SK-N-SH (cell line): ENCODE measurements around the gene AVP. TPM values are rescaled to one million over a fixed set of nuclear protein-coding genes. Genes with fewer than 3 reads are reported as not detected.

Experiments
- CTCF ChIA-PET: fragments of 300-600, 350-600 bp; formaldehyde crosslinking; extraction: SDS; loops from one replicate; lab custom pipeline; 2021; lab: Yijun Ruan, JAX
- POLR2A ChIA-PET: fragments of 350-600 bp; sonication (Branson Sonifier 250); formaldehyde crosslinking; extraction: SDS; loops from one replicate; lab custom pipeline; 2020; ENCODE audit warnings: antibody characterized with exemption, inconsistent platforms; lab: Yijun Ruan, JAX
- DNase-seq: peaks from one replicate; pipeline ENCODE4 v3.0.0; 2012
- H2AFZ ChIP-seq: fragments of 200-600 bp; sonication (generic); 2 replicates; pipeline ENCODE4 v1.8.1; 2016; ENCODE audit warnings: antibody characterized with exemption, mild to moderate bottlenecking, low read depth
- H3F3A ChIP-seq: fragments of 200-600 bp; sonication (generic); replicated peaks from 2 replicates; pipeline ENCODE3; 2016; ENCODE audit warnings: antibody characterized with exemption, mild to moderate bottlenecking; ENCODE audit not compliant: insufficient read depth
- H3K27ac ChIP-seq, 2 experiments: fragments of 200-500 bp in 1 of 2; fragments of 200-600 bp in 1 of 2; sonication (Bioruptor generic) in 1 of 2; sonication (generic), shearing (Covaris generic) in 1 of 2; 2 replicates each; pipeline versions ENCODE4 v1.5.1 to v1.6.1; 2014 to 2016; ENCODE audit warnings: low read depth in 2 of 2, inconsistent platforms in 1 of 2, low read length in 1 of 2, mild to moderate bottlenecking in 1 of 2, mixed read lengths in 1 of 2
- H3K27me3 ChIP-seq: fragments of 200-600 bp; sonication (generic), shearing (Covaris generic); 2 replicates; pipeline ENCODE4 v1.6.1; 2016; ENCODE audit warnings: mixed run types; ENCODE audit not compliant: insufficient read depth
- H3K36me3 ChIP-seq, 2 experiments: fragments of 200-500 bp in 1 of 2; fragments of 200-600 bp in 1 of 2; sonication (Bioruptor generic) in 1 of 2; sonication (generic) in 1 of 2; replicated peaks in 1 of 2; 2 replicates each; pipeline versions ENCODE3 to v1.5.1; 2014 to 2016; ENCODE audit warnings: low read length in 1 of 2, mild to moderate bottlenecking in 1 of 2; ENCODE audit not compliant: insufficient read depth in 2 of 2, control insufficient read depth in 1 of 2
- H3K4me1 ChIP-seq, 2 experiments: fragments of 200-500 bp in 1 of 2; fragments of 200-600 bp in 1 of 2; sonication (Bioruptor generic) in 1 of 2; sonication (generic), shearing (Covaris generic) in 1 of 2; 2 replicates each; pipeline versions ENCODE4 v1.5.1 to v1.6.1; 2014 to 2016; ENCODE audit warnings: low read depth in 1 of 2, low read length in 1 of 2, mixed run types in 1 of 2; ENCODE audit not compliant: insufficient read depth in 2 of 2, control insufficient read depth in 1 of 2
- H3K4me2 ChIP-seq: fragments of 200-600 bp; sonication (generic), shearing (Covaris generic); 2 replicates; pipeline ENCODE4 v1.6.1; 2017; ENCODE audit warnings: mixed run types
- H3K4me3 ChIP-seq, 2 experiments: fragments of 200-500 bp in 1 of 2; fragments of 200-600 bp in 1 of 2; sonication (Bioruptor generic) in 1 of 2; sonication (generic), shearing (Covaris generic) in 1 of 2; 2 replicates each; pipeline versions ENCODE4 v1.5.1 to v1.8.1; 2014 to 2016; ENCODE audit warnings: low read depth in 2 of 2, inconsistent platforms in 1 of 2, low read length in 1 of 2, mild to moderate bottlenecking in 1 of 2, mixed read lengths in 1 of 2, moderate library complexity in 1 of 2
- H3K79me2 ChIP-seq: fragments of 200-600 bp; sonication (generic); 2 replicates; pipeline ENCODE4 v1.8.1; 2017; ENCODE audit warnings: mild to moderate bottlenecking; ENCODE audit not compliant: insufficient read depth
- H3K9ac ChIP-seq: fragments of 200-600 bp; sonication (generic); 2 replicates; pipeline ENCODE4 v1.6.1; 2017; ENCODE audit warnings: mixed run types
- H3K9me2 ChIP-seq: fragments of 200-600 bp; sonication (generic); 2 replicates; pipeline ENCODE4 v1.6.1; 2017; ENCODE audit warnings: mixed run types
- H3K9me3 ChIP-seq: fragments of 200-600 bp; sonication (generic); 2 replicates; pipeline ENCODE4 v1.6.1; 2017; ENCODE audit warnings: mixed run types, mild to moderate bottlenecking, moderate library complexity
- H4K20me1 ChIP-seq: fragments of 200-600 bp; sonication (generic); 2 replicates; pipeline ENCODE4 v1.6.1; 2017; ENCODE audit warnings: mild to moderate bottlenecking, mixed run types; ENCODE audit not compliant: insufficient read depth
- CHD2 ChIP-seq: fragments of 150-350 bp; IDR thresholded peaks from 2 replicates; pipeline ENCODE4 v1.6.1; 2018; ENCODE audit warnings: low read length; ENCODE audit not compliant: partially characterized antibody
- EP300 ChIP-seq, 2 experiments: IDR thresholded peaks; 2 replicates each; pipeline versions ENCODE4 v1.4.0 to v1.6.1; 2012; ENCODE audit warnings: borderline replicate concordance in 1 of 2, low read depth in 1 of 2, low read length in 1 of 2
- FOXM1 ChIP-seq: IDR thresholded peaks from 2 replicates; pipeline ENCODE4 v1.4.0; 2012; ENCODE audit warnings: low read depth, mild to moderate bottlenecking
- GABPA ChIP-seq: IDR thresholded peaks from 2 replicates; pipeline ENCODE4 v1.4.0; 2012; ENCODE audit warnings: low read depth, mild to moderate bottlenecking
- GATA2 ChIP-seq: sonication (generic); formaldehyde crosslinking; IDR thresholded peaks from 2 replicates; pipeline ENCODE4 v1.5.0; 2020; ENCODE audit warnings: mild to moderate bottlenecking, missing genetic modification reagents
- MXI1 ChIP-seq: IDR thresholded peaks from 2 replicates; pipeline ENCODE4 v1.6.1; 2012; ENCODE audit warnings: mild to moderate bottlenecking, low read depth, low read length, improper control_type of control experiment
- NFIC ChIP-seq: IDR thresholded peaks from 2 replicates; pipeline ENCODE4 v1.4.0; 2012; ENCODE audit warnings: borderline replicate concordance
- NRF1 ChIP-seq: IDR thresholded peaks from 2 replicates; pipeline ENCODE4 v1.6.1; 2012; ENCODE audit warnings: low read depth, mild to moderate bottlenecking, low read length
- POLR2AphosphoS5 ChIP-seq: IDR thresholded peaks from 2 replicates; pipeline ENCODE4 v1.6.1; 2012; ENCODE audit warnings: low read depth, low read length
- RAD21 ChIP-seq: IDR thresholded peaks from 2 replicates; pipeline ENCODE4 v1.6.1; 2012; ENCODE audit warnings: mild to moderate bottlenecking, low read length
- RCOR1 ChIP-seq: fragments of 150-350 bp; IDR thresholded peaks from 2 replicates; pipeline ENCODE4 v1.6.1; 2017; ENCODE audit warnings: antibody characterized with exemption, low read length
- RXRA ChIP-seq: IDR thresholded peaks from 2 replicates; pipeline ENCODE4 v1.4.0; 2012; ENCODE audit warnings: low read depth, mild to moderate bottlenecking, borderline replicate concordance
- TAF1 ChIP-seq: IDR thresholded peaks from 2 replicates; pipeline ENCODE4 v1.6.1; 2012; ENCODE audit warnings: low read depth, mild to moderate bottlenecking, low read length, moderate library complexity, borderline replicate concordance
- USF1 ChIP-seq: IDR thresholded peaks from 2 replicates; pipeline ENCODE4 v1.4.0; 2012; ENCODE audit warnings: low read depth, borderline replicate concordance
- USF2 ChIP-seq: fragments of 150-350 bp; IDR thresholded peaks from 2 replicates; pipeline ENCODE4 v1.6.1; 2017; ENCODE audit warnings: antibody characterized with exemption, low read length, low read depth, borderline replicate concordance
- WGBS: methylation state at CpG from one replicate; pipeline ENCODE4 v1.1.6; 2017; ENCODE audit warnings: low lambda C conversion rate; 5-methylcytosine and 5-hydroxymethylcytosine counted together
- polyA plus RNA-seq, 3 experiments: library from polyadenylated mRNA; depleted of rRNA; stranded (reverse); fragments of >200 nt; gene quantifications; 2 replicates each; pipeline ENCODE4 v1.2.3, GENCODE V29; 2012
- TF ChIP-seq, protein P1 (sequence below): IDR thresholded peaks from 2 replicates; pipeline ENCODE4 v1.4.0; 2012; ENCODE audit warnings: low read depth, borderline replicate concordance
- TF ChIP-seq, protein P2 (sequence below): IDR thresholded peaks from 2 replicates; pipeline ENCODE4 v1.6.1; 2012; ENCODE audit warnings: mild to moderate bottlenecking, low read depth, low read length, moderate library complexity

Gene AVP
- not detected in 2 replicates for polyA plus RNA-seq (2012; rRNA removed)
- not detected in 2 replicates for polyA plus RNA-seq (2012; cell fraction: cytosol; rRNA removed)
- not detected in 2 replicates for polyA plus RNA-seq (2012; cell fraction: nucleus; rRNA removed)

GRCh38 chr20:3084283-3084985, at the start of gene AVP:
TSS of gene AVP (minus strand) at chr20:3084724. CDS start at chr20:3084674, 50 bp downstream.
- Histone ChIP-seq H3K79me2 (no peaks in the 10 kb centered on the region), H3K4me2 (no peak within 1 kb of the TSS), H3K4me1 (peaks cover 2 to 5% of the 10 kb centered on the region in 2 experiments; a peak in 2 of 4 replicates), H3K27me3 (no peaks in the 10 kb centered on the region), H3F3A (no peaks in the 10 kb centered on the region), H3K4me3 (no peak within 1 kb of the TSS), H2AFZ (no peak within 1 kb of the TSS), H3K36me3 (no peaks in the 10 kb centered on the region), H3K9me3 (no peaks in the 10 kb centered on the region), H3K9ac (no peak within 1 kb of the TSS), H4K20me1 (no peaks in the 10 kb centered on the region), H3K27ac (no peak within 1 kb of the TSS), H3K9me2 (no peaks in the 10 kb centered on the region)
- DNase-seq, result no peak
- POLR2A ChIA-PET, result no interaction called here
- TF ChIP-seq, protein P1, sequence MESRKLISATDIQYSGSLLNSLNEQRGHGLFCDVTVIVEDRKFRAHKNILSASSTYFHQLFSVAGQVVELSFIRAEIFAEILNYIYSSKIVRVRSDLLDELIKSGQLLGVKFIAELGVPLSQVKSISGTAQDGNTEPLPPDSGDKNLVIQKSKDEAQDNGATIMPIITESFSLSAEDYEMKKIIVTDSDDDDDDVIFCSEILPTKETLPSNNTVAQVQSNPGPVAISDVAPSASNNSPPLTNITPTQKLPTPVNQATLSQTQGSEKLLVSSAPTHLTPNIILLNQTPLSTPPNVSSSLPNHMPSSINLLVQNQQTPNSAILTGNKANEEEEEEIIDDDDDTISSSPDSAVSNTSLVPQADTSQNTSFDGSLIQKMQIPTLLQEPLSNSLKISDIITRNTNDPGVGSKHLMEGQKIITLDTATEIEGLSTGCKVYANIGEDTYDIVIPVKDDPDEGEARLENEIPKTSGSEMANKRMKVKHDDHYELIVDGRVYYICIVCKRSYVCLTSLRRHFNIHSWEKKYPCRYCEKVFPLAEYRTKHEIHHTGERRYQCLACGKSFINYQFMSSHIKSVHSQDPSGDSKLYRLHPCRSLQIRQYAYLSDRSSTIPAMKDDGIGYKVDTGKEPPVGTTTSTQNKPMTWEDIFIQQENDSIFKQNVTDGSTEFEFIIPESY, result no peak
- TF ChIP-seq CHD2, result no peak
- no peak for TF ChIP-seq USF2
- TF ChIP-seq MXI1, result no peak
- TF ChIP-seq, protein P2, sequence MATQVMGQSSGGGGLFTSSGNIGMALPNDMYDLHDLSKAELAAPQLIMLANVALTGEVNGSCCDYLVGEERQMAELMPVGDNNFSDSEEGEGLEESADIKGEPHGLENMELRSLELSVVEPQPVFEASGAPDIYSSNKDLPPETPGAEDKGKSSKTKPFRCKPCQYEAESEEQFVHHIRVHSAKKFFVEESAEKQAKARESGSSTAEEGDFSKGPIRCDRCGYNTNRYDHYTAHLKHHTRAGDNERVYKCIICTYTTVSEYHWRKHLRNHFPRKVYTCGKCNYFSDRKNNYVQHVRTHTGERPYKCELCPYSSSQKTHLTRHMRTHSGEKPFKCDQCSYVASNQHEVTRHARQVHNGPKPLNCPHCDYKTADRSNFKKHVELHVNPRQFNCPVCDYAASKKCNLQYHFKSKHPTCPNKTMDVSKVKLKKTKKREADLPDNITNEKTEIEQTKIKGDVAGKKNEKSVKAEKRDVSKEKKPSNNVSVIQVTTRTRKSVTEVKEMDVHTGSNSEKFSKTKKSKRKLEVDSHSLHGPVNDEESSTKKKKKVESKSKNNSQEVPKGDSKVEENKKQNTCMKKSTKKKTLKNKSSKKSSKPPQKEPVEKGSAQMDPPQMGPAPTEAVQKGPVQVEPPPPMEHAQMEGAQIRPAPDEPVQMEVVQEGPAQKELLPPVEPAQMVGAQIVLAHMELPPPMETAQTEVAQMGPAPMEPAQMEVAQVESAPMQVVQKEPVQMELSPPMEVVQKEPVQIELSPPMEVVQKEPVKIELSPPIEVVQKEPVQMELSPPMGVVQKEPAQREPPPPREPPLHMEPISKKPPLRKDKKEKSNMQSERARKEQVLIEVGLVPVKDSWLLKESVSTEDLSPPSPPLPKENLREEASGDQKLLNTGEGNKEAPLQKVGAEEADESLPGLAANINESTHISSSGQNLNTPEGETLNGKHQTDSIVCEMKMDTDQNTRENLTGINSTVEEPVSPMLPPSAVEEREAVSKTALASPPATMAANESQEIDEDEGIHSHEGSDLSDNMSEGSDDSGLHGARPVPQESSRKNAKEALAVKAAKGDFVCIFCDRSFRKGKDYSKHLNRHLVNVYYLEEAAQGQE, result no peak
- no peak for TF ChIP-seq EP300 (IDR thresholded peaks at IDR 0.05; ENCODE audit: borderline replicate concordance in 1 of 2, low read depth in 1 of 2, low read length in 1 of 2)
- no peak for TF ChIP-seq USF1
- TF ChIP-seq TAF1, result no peak
- TF ChIP-seq RAD21, result no peak
- no peak for TF ChIP-seq NRF1
- TF ChIP-seq FOXM1, result no peak
- no peak for TF ChIP-seq GATA2 (CRISPR knock-in tag)
- no peak for TF ChIP-seq RXRA
- no peak for TF ChIP-seq POLR2AphosphoS5
- TF ChIP-seq RCOR1, result no peak
- no peak for TF ChIP-seq NFIC
- TF ChIP-seq GABPA, result no peak
- CTCF ChIA-PET, result no interaction called here
- WGBS, result 88% methylated on average over 7 of the region's 28 CpGs
